K562 (cell line): ENCODE data around the gene SRC.

Source experiments
- BHLHE40 ChIP-seq: IDR thresholded peaks from 2 replicates; pipeline ENCODE4 v1.6.1; 2011; ENCODE audit warnings: low read length, improper control_type of control experiment
- CBX3 ChIP-seq, 2 experiments: IDR thresholded peaks; 1 replicate in 1 of 2; 2 replicates in 1 of 2; pipeline ENCODE4 v1.6.1; 2012; ENCODE audit warnings: inconsistent platforms in 2 of 2, low read length in 2 of 2, borderline replicate concordance in 1 of 2, control low read depth in 1 of 2
- CREBBP ChIP-seq: IDR thresholded peaks from one replicate; pipeline ENCODE4 v1.6.1; 2012; ENCODE audit warnings: low read depth, mild to moderate bottlenecking, control low read depth, inconsistent platforms, low read length
- DIDO1 ChIP-seq: fragments of 450-650 bp; IDR thresholded peaks from 2 replicates; pipeline ENCODE4 v1.6.1; 2016; ENCODE audit warnings: low read depth, missing biosample characterization, missing genetic modification characterization
- EGR1 ChIP-seq: fragments of 450-650 bp; conservative IDR thresholded peaks from 2 replicates; pipeline ENCODE4 v1.6.1; 2017; ENCODE audit warnings: mild to moderate bottlenecking
- HDGF ChIP-seq: fragments of 450-650 bp; IDR thresholded peaks from 2 replicates; pipeline ENCODE4 v1.6.1; 2016
- NFATC3 ChIP-seq: fragments of 450-650 bp; IDR thresholded peaks from 2 replicates; pipeline ENCODE4 v1.6.1; 2017; ENCODE audit warnings: mild to moderate bottlenecking
- PHF21A ChIP-seq: fragments of 450-650 bp; IDR thresholded peaks from 2 replicates; pipeline ENCODE4 v1.6.1; 2017; ENCODE audit warnings: low read depth, borderline replicate concordance
- RAD51 ChIP-seq: fragments of 450-650 bp; IDR thresholded peaks from 2 replicates; pipeline ENCODE4 v1.7.1; 2016; ENCODE audit warnings: low read depth, mild to moderate bottlenecking, borderline replicate concordance
- SRF ChIP-seq, 2 experiments: fragments of 250-450, 450-650 bp in 1 of 2; sonication (Bioruptor Pico) in 1 of 2; sonication (generic) in 1 of 2; formaldehyde crosslinking; IDR thresholded peaks; 2 replicates each; pipeline versions ENCODE4 v1.5.0 to v1.5.1; 2020 to 2022; ENCODE audit warnings: mild to moderate bottlenecking in 1 of 2, missing genetic modification reagents in 1 of 2
- TEAD1 ChIP-seq, 2 experiments: fragments of 450-650 bp in 1 of 2; sonication (generic) in 1 of 2; formaldehyde crosslinking; IDR thresholded peaks; 2 replicates each; pipeline versions ENCODE4 v1.4.0 to v1.8.0; 2020 to 2022; ENCODE audit warnings: mild to moderate bottlenecking in 2 of 2, missing genetic modification reagents in 1 of 2
- TF ChIP-seq, protein P1 (sequence below): sonication (generic); formaldehyde crosslinking; IDR thresholded peaks from 2 replicates; pipeline ENCODE4 v1.8.1; 2022; ENCODE audit warnings: missing genetic modification reagents
- TF ChIP-seq, protein P2 (sequence below), 2 experiments: fragments of 450-650 bp in 1 of 2; sonication (generic) in 1 of 2; formaldehyde crosslinking in 1 of 2; IDR thresholded peaks; 2 replicates each; pipeline versions ENCODE4 v1.7.1 to v1.9.0; 2016 to 2022; ENCODE audit warnings: inconsistent platforms in 1 of 2, mild to moderate bottlenecking in 1 of 2, missing genetic modification reagents in 1 of 2
- TF ChIP-seq, protein P3 (sequence below): IDR thresholded peaks from 2 replicates; pipeline ENCODE4 v1.6.1; 2011; ENCODE audit warnings: borderline replicate concordance, low read depth, mild to moderate bottlenecking, moderate library complexity, low read length; ENCODE audit not compliant: insufficient read depth, poor library complexity, severe bottlenecking

DNA sequence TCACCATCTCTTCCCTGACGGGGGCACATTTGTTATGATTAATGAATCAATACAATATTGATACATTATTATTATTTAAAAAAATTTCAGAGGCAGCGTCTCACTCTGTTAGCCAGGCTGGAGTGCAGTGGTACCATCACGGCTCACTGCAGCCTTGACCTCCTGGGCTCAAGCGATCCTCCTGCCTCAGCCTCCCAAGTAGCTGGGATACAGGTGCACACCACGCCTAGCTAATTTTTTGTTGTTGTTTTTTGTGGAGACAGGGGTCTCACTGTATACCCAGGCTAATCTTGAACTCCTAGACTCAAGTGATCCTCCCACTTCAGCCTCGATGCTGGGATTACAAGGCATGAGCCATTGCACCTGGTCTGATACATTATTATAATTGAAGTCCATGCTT is 4.9 kb upstream of the SRC start:
- no peak for TF ChIP-seq TEAD1 (CRISPR knock-in tag; IDR thresholded peaks at IDR 0.05)
- TF ChIP-seq PHF21A: no peak
- no peak for TF ChIP-seq NFATC3
- TF ChIP-seq CREBBP: no peak
- TF ChIP-seq, protein P1, sequence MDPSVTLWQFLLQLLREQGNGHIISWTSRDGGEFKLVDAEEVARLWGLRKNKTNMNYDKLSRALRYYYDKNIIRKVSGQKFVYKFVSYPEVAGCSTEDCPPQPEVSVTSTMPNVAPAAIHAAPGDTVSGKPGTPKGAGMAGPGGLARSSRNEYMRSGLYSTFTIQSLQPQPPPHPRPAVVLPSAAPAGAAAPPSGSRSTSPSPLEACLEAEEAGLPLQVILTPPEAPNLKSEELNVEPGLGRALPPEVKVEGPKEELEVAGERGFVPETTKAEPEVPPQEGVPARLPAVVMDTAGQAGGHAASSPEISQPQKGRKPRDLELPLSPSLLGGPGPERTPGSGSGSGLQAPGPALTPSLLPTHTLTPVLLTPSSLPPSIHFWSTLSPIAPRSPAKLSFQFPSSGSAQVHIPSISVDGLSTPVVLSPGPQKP (CRISPR knock-in tag): no peak
- TF ChIP-seq, protein P2, sequence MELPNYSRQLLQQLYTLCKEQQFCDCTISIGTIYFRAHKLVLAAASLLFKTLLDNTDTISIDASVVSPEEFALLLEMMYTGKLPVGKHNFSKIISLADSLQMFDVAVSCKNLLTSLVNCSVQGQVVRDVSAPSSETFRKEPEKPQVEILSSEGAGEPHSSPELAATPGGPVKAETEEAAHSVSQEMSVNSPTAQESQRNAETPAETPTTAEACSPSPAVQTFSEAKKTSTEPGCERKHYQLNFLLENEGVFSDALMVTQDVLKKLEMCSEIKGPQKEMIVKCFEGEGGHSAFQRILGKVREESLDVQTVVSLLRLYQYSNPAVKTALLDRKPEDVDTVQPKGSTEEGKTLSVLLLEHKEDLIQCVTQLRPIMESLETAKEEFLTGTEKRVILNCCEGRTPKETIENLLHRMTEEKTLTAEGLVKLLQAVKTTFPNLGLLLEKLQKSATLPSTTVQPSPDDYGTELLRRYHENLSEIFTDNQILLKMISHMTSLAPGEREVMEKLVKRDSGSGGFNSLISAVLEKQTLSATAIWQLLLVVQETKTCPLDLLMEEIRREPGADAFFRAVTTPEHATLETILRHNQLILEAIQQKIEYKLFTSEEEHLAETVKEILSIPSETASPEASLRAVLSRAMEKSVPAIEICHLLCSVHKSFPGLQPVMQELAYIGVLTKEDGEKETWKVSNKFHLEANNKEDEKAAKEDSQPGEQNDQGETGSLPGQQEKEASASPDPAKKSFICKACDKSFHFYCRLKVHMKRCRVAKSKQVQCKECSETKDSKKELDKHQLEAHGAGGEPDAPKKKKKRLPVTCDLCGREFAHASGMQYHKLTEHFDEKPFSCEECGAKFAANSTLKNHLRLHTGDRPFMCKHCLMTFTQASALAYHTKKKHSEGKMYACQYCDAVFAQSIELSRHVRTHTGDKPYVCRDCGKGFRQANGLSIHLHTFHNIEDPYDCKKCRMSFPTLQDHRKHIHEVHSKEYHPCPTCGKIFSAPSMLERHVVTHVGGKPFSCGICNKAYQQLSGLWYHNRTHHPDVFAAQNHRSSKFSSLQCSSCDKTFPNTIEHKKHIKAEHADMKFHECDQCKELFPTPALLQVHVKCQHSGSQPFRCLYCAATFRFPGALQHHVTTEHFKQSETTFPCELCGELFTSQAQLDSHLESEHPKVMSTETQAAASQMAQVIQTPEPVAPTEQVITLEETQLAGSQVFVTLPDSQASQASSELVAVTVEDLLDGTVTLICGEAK (IDR thresholded peaks at IDR 0.05): no peak
- TF ChIP-seq, protein P2 (CRISPR knock-in tag; IDR thresholded peaks at IDR 0.05): no peak
- TF ChIP-seq SRF (CRISPR knock-in tag; IDR thresholded peaks at IDR 0.05): no peak
- TF ChIP-seq RAD51: no peak
- no peak for TF ChIP-seq CBX3 (IDR thresholded peaks at IDR 0.05; ENCODE audit: borderline replicate concordance in 1 of 2, low read length in 2 of 2)
- TF ChIP-seq, protein P3, sequence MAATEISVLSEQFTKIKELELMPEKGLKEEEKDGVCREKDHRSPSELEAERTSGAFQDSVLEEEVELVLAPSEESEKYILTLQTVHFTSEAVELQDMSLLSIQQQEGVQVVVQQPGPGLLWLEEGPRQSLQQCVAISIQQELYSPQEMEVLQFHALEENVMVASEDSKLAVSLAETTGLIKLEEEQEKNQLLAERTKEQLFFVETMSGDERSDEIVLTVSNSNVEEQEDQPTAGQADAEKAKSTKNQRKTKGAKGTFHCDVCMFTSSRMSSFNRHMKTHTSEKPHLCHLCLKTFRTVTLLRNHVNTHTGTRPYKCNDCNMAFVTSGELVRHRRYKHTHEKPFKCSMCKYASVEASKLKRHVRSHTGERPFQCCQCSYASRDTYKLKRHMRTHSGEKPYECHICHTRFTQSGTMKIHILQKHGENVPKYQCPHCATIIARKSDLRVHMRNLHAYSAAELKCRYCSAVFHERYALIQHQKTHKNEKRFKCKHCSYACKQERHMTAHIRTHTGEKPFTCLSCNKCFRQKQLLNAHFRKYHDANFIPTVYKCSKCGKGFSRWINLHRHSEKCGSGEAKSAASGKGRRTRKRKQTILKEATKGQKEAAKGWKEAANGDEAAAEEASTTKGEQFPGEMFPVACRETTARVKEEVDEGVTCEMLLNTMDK: no peak
- no peak for TF ChIP-seq EGR1
- TF ChIP-seq DIDO1: no peak
- TF ChIP-seq HDGF: no peak
- TF ChIP-seq BHLHE40: no peak
